GM23248 (cell line): Measurements from ENCODE around the gene TMEM95. TPM values are rescaled to one million over a fixed set of nuclear protein-coding genes. Genes with fewer than 3 reads are reported as not detected.

ENCODE experiments used
- DNase-seq: peaks from one replicate; pipeline ENCODE4 v3.0.0-alpha.2; 2015
- H2AFZ ChIP-seq: fragments of 200-600 bp; sonication (generic); 2 replicates; pipeline ENCODE4 v1.6.1; 2016; ENCODE audit warnings: antibody characterized with exemption
- H3F3A ChIP-seq: fragments of 200-600 bp; sonication (generic); 2 replicates; pipeline ENCODE4 v1.6.1; 2016; ENCODE audit warnings: mild to moderate bottlenecking, antibody characterized with exemption, mixed run types; ENCODE audit not compliant: insufficient read depth
- H3K27ac ChIP-seq: fragments of 200-600 bp; sonication (generic); 2 replicates; pipeline ENCODE4 v1.5.1; 2016; ENCODE audit warnings: mild to moderate bottlenecking
- H3K27me3 ChIP-seq: fragments of 200-600 bp; sonication (generic); replicated peaks from 2 replicates; pipeline ENCODE4 v1.6.1; 2016; ENCODE audit warnings: mild to moderate bottlenecking; ENCODE audit not compliant: insufficient read depth
- H3K36me3 ChIP-seq: fragments of 200-600 bp; sonication (generic); 2 replicates; pipeline ENCODE4 v1.6.1; 2016; ENCODE audit warnings: low read depth, mild to moderate bottlenecking
- H3K4me1 ChIP-seq: fragments of 200-600 bp; sonication (generic); 2 replicates; pipeline ENCODE4 v1.6.1; 2016; ENCODE audit warnings: mild to moderate bottlenecking; ENCODE audit not compliant: insufficient read depth
- H3K4me2 ChIP-seq: fragments of 200-600 bp; sonication (generic); one replicate; pipeline ENCODE4 v1.6.1; 2016; ENCODE audit warnings: mild to moderate bottlenecking; ENCODE audit not compliant: unreplicated experiment
- H3K4me3 ChIP-seq: fragments of 200-600 bp; sonication (generic); 2 replicates; pipeline ENCODE4 v1.5.1; 2016; ENCODE audit warnings: mild to moderate bottlenecking
- H3K79me2 ChIP-seq: fragments of 200-600 bp; sonication (generic); 2 replicates; pipeline ENCODE4 v1.6.1; 2016; ENCODE audit warnings: mild to moderate bottlenecking; ENCODE audit not compliant: insufficient read depth
- H3K9ac ChIP-seq: fragments of 200-600 bp; sonication (generic); 2 replicates; pipeline ENCODE4 v1.6.1; 2016; ENCODE audit warnings: mild to moderate bottlenecking
- H3K9me2 ChIP-seq: fragments of 200-600 bp; sonication (generic); 2 replicates; pipeline ENCODE4 v1.6.1; 2016; ENCODE audit warnings: mixed run types, mild to moderate bottlenecking, moderate library complexity; ENCODE audit not compliant: insufficient read depth
- H3K9me3 ChIP-seq: fragments of 200-600 bp; sonication (generic); one replicate; pipeline ENCODE4 v1.6.1; 2017; ENCODE audit warnings: low read depth
- H4K20me1 ChIP-seq: fragments of 200-600 bp; sonication (generic); 2 replicates; pipeline ENCODE4 v1.6.0; 2016; ENCODE audit not compliant: insufficient read depth
- EZH2 ChIP-seq: fragments of 200-600 bp; sonication (generic); IDR thresholded peaks from 2 replicates; pipeline ENCODE4 v1.6.1; 2018; ENCODE audit warnings: antibody characterized with exemption, mild to moderate bottlenecking; ENCODE audit not compliant: insufficient read depth, poor library complexity, severe bottlenecking
- EZH2phosphoT487 ChIP-seq: fragments of 200-600 bp; sonication (generic); IDR thresholded peaks from 2 replicates; pipeline ENCODE4 v1.6.1; 2018; ENCODE audit warnings: antibody characterized with exemption, moderate library complexity, mild to moderate bottlenecking, low read depth; ENCODE audit not compliant: insufficient read depth
- WGBS, 2 experiments: methylation state at CpG; one replicate each; pipeline ENCODE4 v1.1.6; 2015 to 2017; ENCODE audit warnings: low lambda C conversion rate in 2 of 2, low coverage in 1 of 2; ENCODE audit errors: missing lambda C conversion rate in 2 of 2; 5-methylcytosine and 5-hydroxymethylcytosine counted together
- in situ Hi-C: fragments of 300-500 bp; cut with MboI; formaldehyde crosslinking; loops from 2 replicates; pipeline ENCODE4 v1.15.0; 2020
- polyA plus RNA-seq: library from polyadenylated mRNA; unstranded; fragments of >200 nt; fragmentation: Nextera tagmentation; extraction: Ambion mirVana; gene quantifications from 2 replicates; pipeline ENCODE4 v1.2.1, GENCODE V29; 2016
- total RNA-seq: library from RNA; depleted of rRNA; stranded (reverse); fragments of >200 nt; shearing (Covaris generic); gene quantifications from 2 replicates; pipeline ENCODE4 v1.2.3, GENCODE V29; 2014

TMEM95 gene
- total and polyA plus RNA-seq, 2 experiments from 2014 or later, result not detected

- no peak overlapping the region for H3K9ac ChIP-seq
- H3K4me2 ChIP-seq, result no peak overlapping the region
- no peak overlapping the region for H2AFZ ChIP-seq
- TF ChIP-seq EZH2phosphoT487 (no peak), EZH2 (no peak)
- no peaks in the 10 kb centered on the region for H4K20me1 ChIP-seq
- 77 to 90% methylated on average over 4 of the region's 4 CpGs for WGBS, 2 experiments
- peaks cover 22% of the 10 kb centered on the region for H3K79me2 ChIP-seq
- H3K4me1 ChIP-seq, result peaks cover 4% of the 10 kb centered on the region; the same call in 1 of the 2 replicates
- 0 out of 2 replicates have a peak, but pooled peaks cover 10% of the 10 kb centered on the region for H3F3A ChIP-seq
- no peak for DNase-seq
- no peaks in the 10 kb centered on the region for H3K36me3 ChIP-seq
- no peaks in the 10 kb centered on the region for H3K9me2 ChIP-seq
- H3K27ac ChIP-seq, result no peak overlapping the region
- in situ Hi-C loops, result no loop called here
- H3K4me3 ChIP-seq, result no peak overlapping the region
- no peaks in the 10 kb centered on the region for H3K9me3 ChIP-seq
- H3K27me3 ChIP-seq, result no peaks in the 10 kb centered on the region
These were observed 41.2 kb downstream of the TMEM95 start for GRCh38 chr17:7396147-7396546.

- Histone ChIP-seq H4K20me1 (no peaks in the 10 kb centered on the region), H3F3A (0 out of 2 replicates have a peak, but pooled peaks cover 10% of the 10 kb centered on the region), H3K27me3 (no peaks in the 10 kb centered on the region), H3K9ac (no peak overlapping the region), H3K4me2 (no peak overlapping the region), H3K27ac (no peak overlapping the region), H3K4me1 (peaks cover 11% of the 10 kb centered on the region), H2AFZ (no peak overlapping the region), H3K4me3 (no peak overlapping the region), H3K9me3 (no peaks in the 10 kb centered on the region), H3K36me3 (no peaks in the 10 kb centered on the region), H3K9me2 (no peaks in the 10 kb centered on the region), H3K79me2 (peaks cover 20% of the 10 kb centered on the region)
- in situ Hi-C loops, result no loop called here
- DNase-seq, result no peak
- WGBS, 2 experiments, result 51 to 54% methylated on average over 2 of the region's 2 CpGs
- TF ChIP-seq EZH2phosphoT487, result no peak
These were observed 43.7 kb downstream of the TMEM95 start for GRCh38 chr17:7398612-7399011.

- Histone ChIP-seq H2AFZ (peak overlapping the region; percentile 78), H3K4me1 (peaks cover 6% of the 10 kb centered on the region), H4K20me1 (no peaks in the 10 kb centered on the region), H3K4me3 (peak overlapping the region; percentile 79), H3K4me2 (peak overlapping the region; percentile 67), H3K27me3 (no peaks in the 10 kb centered on the region), H3K9ac (peak overlapping the region; percentile 72), H3F3A (0 out of 2 replicates have a peak, but pooled peaks cover 4% of the 10 kb centered on the region), H3K36me3 (no peaks in the 10 kb centered on the region), H3K27ac (peak overlapping the region; percentile 60), H3K9me3 (no peaks in the 10 kb centered on the region), H3K79me2 (peaks cover 14% of the 10 kb centered on the region), H3K9me2 (no peaks in the 10 kb centered on the region)
- in situ Hi-C loops, result no loop called here
- DNase-seq, result no peak
- TF ChIP-seq EZH2phosphoT487, result no peak
- no peak for TF ChIP-seq EZH2
- 11 to 12% methylated on average over 15 to 16 of the region's 16 CpGs for WGBS, 2 experiments
These were observed 48.2 kb downstream of the TMEM95 start for GRCh38 chr17:7403043-7403726.

- Histone ChIP-seq H3K4me1 (peaks cover 6% of the 10 kb centered on the region), H3K4me2 (peak overlapping the region; percentile 67), H3K9me2 (no peaks in the 10 kb centered on the region), H3F3A (0 out of 2 replicates have a peak, but pooled peaks cover 4% of the 10 kb centered on the region), H3K9me3 (no peaks in the 10 kb centered on the region), H2AFZ (peak overlapping the region; percentile 78), H3K36me3 (no peaks in the 10 kb centered on the region), H3K27ac (peak overlapping the region; percentile 60), H3K79me2 (peaks cover 14% of the 10 kb centered on the region), H3K4me3 (peak overlapping the region; percentile 79), H3K27me3 (no peaks in the 10 kb centered on the region), H4K20me1 (no peaks in the 10 kb centered on the region), H3K9ac (peak overlapping the region; percentile 72)
- in situ Hi-C loops, result no loop called here
- no peak for DNase-seq
- TF ChIP-seq EZH2 (no peak), EZH2phosphoT487 (no peak)
- WGBS, 2 experiments, result 1% methylated on average over 8 to 13 of the region's 13 CpGs
These were observed 48.7 kb downstream of the TMEM95 start for GRCh38 chr17:7403727-7403976.
